HL-60 (cell line): ENCODE data around the gene SFXN5.

Experiments used
- CTCF ChIP-seq: IDR thresholded peaks from one replicate; pipeline ENCODE4 v1.5.1; 2011; ENCODE audit warnings: low read length, control low read depth, inconsistent platforms; ENCODE audit not compliant: insufficient read depth
- GABPA ChIP-seq: IDR thresholded peaks from 2 replicates; pipeline ENCODE4 v1.6.1; 2012; ENCODE audit warnings: low read depth
- POLR2AphosphoS5 ChIP-seq: IDR thresholded peaks from 2 replicates; pipeline ENCODE4 v1.6.1; 2012; ENCODE audit warnings: low read depth
- REST ChIP-seq: IDR thresholded peaks from 2 replicates; pipeline ENCODE4 v1.6.1; 2012; ENCODE audit warnings: low read depth; ENCODE audit not compliant: insufficient replicate concordance
- SPI1 ChIP-seq: IDR thresholded peaks from 2 replicates; pipeline ENCODE4 v1.6.1; 2012; ENCODE audit warnings: low read depth, mild to moderate bottlenecking, borderline replicate concordance

- TF ChIP-seq SPI1 (no peak), CTCF (no peak), POLR2AphosphoS5 (no peak), REST (no peak), GABPA (no peak)
Observed at GRCh38 chr2:72916743-72917137, 154.8 kb downstream of the SFXN5 start.
